MCF 10A (cell line): Measurements from ENCODE around the gene CPE. TPM values are rescaled to one million over a fixed set of nuclear protein-coding genes. Genes with fewer than 3 reads are reported as not detected.

Experiments
- BruUV-seq: library from RNA; stranded (reverse); fragments of 400-500 nt; replicated peaks from 2 replicates; lab custom pipeline; 2021; lab: Mats Ljungman, UMichigan
- CTCF ChIA-PET: fragments of 300-600 bp; sonication (Branson Sonifier 250); formaldehyde crosslinking; extraction: SDS; loops from one replicate; lab custom pipeline; 2021; ENCODE audit warnings: antibody characterized with exemption, inconsistent platforms; lab: Yijun Ruan, JAX
- POLR2A ChIA-PET: fragments of 300-600, 350-650 bp; sonication (Branson Sonifier 250); formaldehyde crosslinking; extraction: SDS; loops from one replicate; lab custom pipeline; 2020; ENCODE audit warnings: antibody characterized with exemption, inconsistent platforms; lab: Yijun Ruan, JAX
- DNase-seq: peaks from one replicate; pipeline ENCODE4 v3.0.0-alpha.2; 2018; ENCODE audit not compliant: unreplicated experiment
- H3K27ac Mint-ChIP-seq: one replicate; pipeline ENCODE4 v1.8.0; 2022; ENCODE audit warnings: mild to moderate bottlenecking, low read depth, mixed read lengths; ENCODE audit not compliant: unreplicated experiment
- H3K27me3 Mint-ChIP-seq: one replicate; pipeline ENCODE4 v1.8.0; 2022; ENCODE audit warnings: mixed read lengths; ENCODE audit not compliant: insufficient read depth, unreplicated experiment
- H3K36me3 Mint-ChIP-seq: one replicate; pipeline ENCODE4 v1.8.0; 2022; ENCODE audit warnings: mild to moderate bottlenecking, moderate library complexity, mixed read lengths; ENCODE audit not compliant: insufficient read depth, unreplicated experiment
- H3K4me1 Mint-ChIP-seq: one replicate; pipeline ENCODE4 v1.8.0; 2022; ENCODE audit warnings: mixed read lengths; ENCODE audit not compliant: insufficient read depth, unreplicated experiment
- H3K4me3 Mint-ChIP-seq: one replicate; pipeline ENCODE4 v1.8.0; 2022; ENCODE audit warnings: mild to moderate bottlenecking, moderate library complexity, mixed read lengths; ENCODE audit not compliant: unreplicated experiment
- H3K9me3 Mint-ChIP-seq: one replicate; pipeline ENCODE4 v1.8.0; 2022; ENCODE audit warnings: mixed read lengths; ENCODE audit not compliant: unreplicated experiment
- intact Hi-C: fragments of 100-400 bp; cut with micrococcal nuclease; formaldehyde crosslinking; loops from 2 replicates; pipeline ENCODE4 v1.14.1; 2022
- total RNA-seq: library from RNA; stranded (reverse); gene quantifications from 2 replicates; pipeline ENCODE4 v1.2.3, GENCODE V29; 2022
- TF ChIP-seq, protein P1 (sequence below): fragments of 200-600 bp; IDR thresholded peaks from one replicate; pipeline ENCODE4 v1.8.0; 2022; ENCODE audit warnings: antibody characterized with exemption, mild to moderate bottlenecking; ENCODE audit not compliant: unreplicated experiment

CPE gene
- total RNA-seq, 1 experiment from 2014 or later = 8.3 TPM

- TF ChIP-seq, protein P1, sequence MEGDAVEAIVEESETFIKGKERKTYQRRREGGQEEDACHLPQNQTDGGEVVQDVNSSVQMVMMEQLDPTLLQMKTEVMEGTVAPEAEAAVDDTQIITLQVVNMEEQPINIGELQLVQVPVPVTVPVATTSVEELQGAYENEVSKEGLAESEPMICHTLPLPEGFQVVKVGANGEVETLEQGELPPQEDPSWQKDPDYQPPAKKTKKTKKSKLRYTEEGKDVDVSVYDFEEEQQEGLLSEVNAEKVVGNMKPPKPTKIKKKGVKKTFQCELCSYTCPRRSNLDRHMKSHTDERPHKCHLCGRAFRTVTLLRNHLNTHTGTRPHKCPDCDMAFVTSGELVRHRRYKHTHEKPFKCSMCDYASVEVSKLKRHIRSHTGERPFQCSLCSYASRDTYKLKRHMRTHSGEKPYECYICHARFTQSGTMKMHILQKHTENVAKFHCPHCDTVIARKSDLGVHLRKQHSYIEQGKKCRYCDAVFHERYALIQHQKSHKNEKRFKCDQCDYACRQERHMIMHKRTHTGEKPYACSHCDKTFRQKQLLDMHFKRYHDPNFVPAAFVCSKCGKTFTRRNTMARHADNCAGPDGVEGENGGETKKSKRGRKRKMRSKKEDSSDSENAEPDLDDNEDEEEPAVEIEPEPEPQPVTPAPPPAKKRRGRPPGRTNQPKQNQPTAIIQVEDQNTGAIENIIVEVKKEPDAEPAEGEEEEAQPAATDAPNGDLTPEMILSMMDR = no peak
- Mint-ChIP-seq H3K4me3 (no peak overlapping the region), H3K4me1 (peaks cover 5% of the 10 kb centered on the region), H3K27me3 (no peaks in the 10 kb centered on the region), H3K9me3 (no peaks in the 10 kb centered on the region), H3K27ac (no peak overlapping the region), H3K36me3 (no peaks in the 10 kb centered on the region)
- ChIA-PET POLR2A (interaction anchor here (0.6 to 1.8 kb wide), 4 partner anchors 119 to 333 kb away, joined by 3 to 9 read pairs (median 4); partner anchors contain the start of gene MSMO1), CTCF (interaction anchor here (0.6 to 6.5 kb wide), 22 partner anchors 9 to 368 kb away, joined by 3 to 92 read pairs (median 3); partner anchors contain the start of gene TMEM192)
- no peak for DNase-seq
- BruUV-seq = no TSS peak
- intact Hi-C loops = loop anchor here (1.0 to 2.0 kb wide), 4 partner anchors 86 to 351 kb away; partner anchors contain the start of genes CPE and MSMO1
Observed at GRCh38 chr4:165464376-165464775, 85.6 kb downstream of the CPE start.

DNA sequence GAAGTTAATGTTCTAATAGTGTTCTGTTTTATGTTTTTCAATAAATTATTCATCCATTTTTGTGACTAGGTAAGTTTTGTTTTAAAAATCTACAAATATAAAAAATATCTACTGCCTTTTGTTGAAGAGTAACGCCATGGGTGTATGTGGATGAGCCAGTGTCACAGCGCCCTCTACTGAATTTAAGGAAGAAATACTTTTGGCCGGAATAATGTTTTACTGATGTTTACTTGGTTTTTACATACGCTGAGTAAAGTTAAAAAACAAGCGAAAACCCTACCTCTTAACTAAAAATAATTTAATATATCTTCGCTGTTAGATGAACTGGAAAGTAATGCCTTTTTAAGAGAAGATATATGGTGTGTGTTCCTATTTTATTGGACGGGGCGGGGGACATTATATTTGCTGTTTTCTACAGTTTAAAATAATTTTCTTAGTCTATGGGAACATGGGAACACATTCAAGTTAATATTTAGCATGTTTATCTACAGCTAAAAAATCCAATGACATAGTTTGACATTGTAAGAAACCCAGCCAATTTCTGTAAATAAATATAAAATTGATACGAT lies 86.1 kb downstream of the CPE start:
- Mint-ChIP-seq H3K4me3 (no peak overlapping the region), H3K27me3 (no peaks in the 10 kb centered on the region), H3K9me3 (no peaks in the 10 kb centered on the region), H3K4me1 (peaks cover 5% of the 10 kb centered on the region), H3K36me3 (no peaks in the 10 kb centered on the region), H3K27ac (no peak overlapping the region)
- peak; percentile 41 for DNase-seq
- ChIA-PET POLR2A (interaction anchor here (0.6 to 1.8 kb wide), 3 partner anchors 120 to 334 kb away, joined by 3 to 9 read pairs (median 6); no protein-coding TSS in a partner anchor), CTCF (interaction anchor here (0.6 to 6.5 kb wide), 13 partner anchors 9 to 351 kb away, joined by 3 to 92 read pairs (median 4); no protein-coding TSS in a partner anchor)
- no TSS peak for BruUV-seq
- intact Hi-C loops = loop anchor here (1.0 to 2.0 kb wide), 5 partner anchors 86 to 352 kb away; partner anchors contain the start of genes CPE and MSMO1
- TF ChIP-seq, protein P1 = peak; percentile 78

DNA sequence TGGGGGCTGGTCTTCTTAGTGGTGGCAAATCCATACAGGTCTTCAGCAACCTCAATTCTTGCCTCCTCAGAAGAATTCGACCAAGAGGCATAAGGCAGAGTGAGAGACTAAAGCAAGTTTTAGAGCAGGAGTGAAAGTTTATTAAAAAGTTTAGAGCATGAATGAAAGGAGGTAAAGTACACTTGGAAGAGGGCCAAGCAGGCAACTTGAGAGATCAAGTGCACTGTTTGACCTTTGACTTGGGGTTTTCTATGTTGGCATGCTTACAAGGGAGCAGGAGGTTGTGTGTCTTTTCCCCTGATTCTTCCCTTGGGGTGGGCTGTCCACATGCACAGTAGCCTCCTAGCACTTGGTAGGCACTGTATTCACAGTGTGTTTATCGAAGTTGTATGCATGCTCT lies 91.2 kb downstream of the CPE start:
- TF ChIP-seq, protein P1 = no peak
- intact Hi-C loops = no loop called here
- Mint-ChIP-seq H3K36me3 (no peaks in the 10 kb centered on the region), H3K4me1 (no peaks in the 10 kb centered on the region), H3K27me3 (no peaks in the 10 kb centered on the region), H3K9me3 (no peaks in the 10 kb centered on the region), H3K4me3 (no peak overlapping the region), H3K27ac (no peak overlapping the region)
- POLR2A ChIA-PET = no interaction called here
- CTCF ChIA-PET = interaction anchor here (0.7 to 6.5 kb wide), 3 partner anchors 138 to 339 kb away, joined by 3 to 57 read pairs (median 4); no protein-coding TSS in a partner anchor
- no peak for DNase-seq
- BruUV-seq = no TSS peak

DNA sequence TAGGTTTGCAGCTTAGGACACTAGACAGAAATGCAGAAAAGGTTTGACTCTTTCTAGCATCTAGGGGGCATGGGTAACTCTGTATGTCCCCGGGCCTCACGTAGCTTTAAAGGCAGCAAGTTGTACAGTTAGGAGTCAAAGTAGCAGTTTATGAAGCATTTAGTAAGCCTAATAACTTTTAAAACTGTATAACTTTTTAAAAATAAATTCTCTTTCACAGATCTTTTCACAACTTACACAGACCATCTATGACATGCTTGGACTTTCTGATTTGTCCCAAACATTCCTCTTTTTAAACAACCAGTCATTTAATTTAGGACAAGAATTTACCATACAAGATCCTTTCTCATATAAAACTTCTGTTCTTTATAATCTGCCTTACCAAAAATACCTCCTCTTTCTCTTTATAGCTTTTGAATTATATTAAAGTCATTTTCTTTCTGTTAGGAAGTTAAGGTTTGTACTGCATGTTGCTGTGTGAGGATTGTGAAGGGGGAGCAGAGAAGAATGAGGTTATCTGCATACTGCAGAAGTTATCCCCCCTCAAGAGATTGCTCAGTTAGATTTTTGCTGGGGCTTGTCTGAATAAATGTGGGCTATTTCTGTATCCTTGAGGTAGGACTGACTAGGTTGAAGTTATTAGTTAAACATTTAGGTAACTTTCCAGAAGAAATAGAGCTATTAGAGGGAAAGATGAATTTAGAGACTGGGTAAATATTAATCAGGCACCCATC lies 94.3 kb downstream of the CPE start:
- Mint-ChIP-seq H3K4me3 (no peak overlapping the region), H3K4me1 (no peaks in the 10 kb centered on the region), H3K36me3 (no peaks in the 10 kb centered on the region), H3K9me3 (no peaks in the 10 kb centered on the region), H3K27ac (no peak overlapping the region), H3K27me3 (no peaks in the 10 kb centered on the region)
- POLR2A ChIA-PET = interaction anchor here (0.8 kb wide), 1 partner anchor 360 kb away, joined by 5 read pairs; the partner anchor contains the start of gene TMEM192
- CTCF ChIA-PET = interaction anchor here (0.7 to 2.3 kb wide), 5 partner anchors 8 to 342 kb away, joined by 3 to 13 read pairs (median 4); no protein-coding TSS in a partner anchor
- TF ChIP-seq, protein P1 = no peak
- peak; percentile 16 for DNase-seq
- no TSS peak for BruUV-seq
- intact Hi-C loops = no loop called here
